ENCODE data around the gene IL17RA.

IL17RA gene

GRCh38 chr22:17083255-17083654 lies 1.5 kb upstream of the IL17RA start:
- DNase-seq, result no peak

GRCh38 chr22:17083811-17084441 lies 874 bp upstream of the IL17RA start:
- no peak for DNase-seq

- DNase-seq, result no peak
Measured at GRCh38 chr22:17085277-17086181, 729 bp downstream of the IL17RA start.

- DNase-seq, result no peak
Measured at GRCh38 chr22:17086296-17086695, 1.5 kb downstream of the IL17RA start.

GRCh38 chr22:17086788-17087497 lies 2.1 kb downstream of the IL17RA start:
- no peak for DNase-seq

- DNase-seq, result no peak
Measured at GRCh38 chr22:17087498-17088131, 2.8 kb downstream of the IL17RA start.

GRCh38 chr22:17090550-17090949 lies 5.8 kb downstream of the IL17RA start:
- DNase-seq, result no peak

GRCh38 chr22:17091851-17092250 lies 7.1 kb downstream of the IL17RA start:
- no peak for DNase-seq

GRCh38 chr22:17093081-17093480 lies 8.3 kb downstream of the IL17RA start:
- DNase-seq, result no peak

- DNase-seq, result no peak
Measured at GRCh38 chr22:17095538-17095937, 10.7 kb downstream of the IL17RA start.

GRCh38 chr22:17096071-17096470 lies 11.3 kb downstream of the IL17RA start:
- no peak for DNase-seq

GRCh38 chr22:17097062-17097461 lies 12.3 kb downstream of the IL17RA start:
- DNase-seq, result peak; percentile 19

GRCh38 chr22:17097701-17098100 lies 12.9 kb downstream of the IL17RA start:
- DNase-seq, result no peak

GRCh38 chr22:17098379-17098819 lies 13.6 kb downstream of the IL17RA start:
- no peak for DNase-seq

GRCh38 chr22:17100621-17101020 lies 15.8 kb downstream of the IL17RA start:
- no peak for DNase-seq

GRCh38 chr22:17101475-17102296 lies 16.9 kb downstream of the IL17RA start:
- no peak for DNase-seq

GRCh38 chr22:17102297-17102667 lies 17.5 kb downstream of the IL17RA start:
- DNase-seq, result no peak

GRCh38 chr22:17103351-17103750 lies 18.6 kb downstream of the IL17RA start:
- no peak for DNase-seq

- DNase-seq, result no peak
Measured at GRCh38 chr22:17104336-17104935, 19.6 kb downstream of the IL17RA start.

- DNase-seq, result no peak
Measured at GRCh38 chr22:17105143-17106129, 20.6 kb downstream of the IL17RA start.

Data from NCI-H1694 (cell line).